ENCODE results near the gene CAV3. TPM values are rescaled to one million over a fixed set of nuclear protein-coding genes. Genes with fewer than 3 reads are reported as not detected.
A peak's percentile ranks its signal among the peaks of the same experiment; 100 is the strongest.

Gene CAV3
- total RNA-seq, 1 donor from 2014 or later: not detected

- DNase-seq (ENCODE audit: low read depth in 2 of 2): no peak
Measured at GRCh38 chr3:8734908-8735307, 1.3 kb downstream of the CAV3 start.

- DNase-seq (ENCODE audit: low read depth in 2 of 2): no peak
Measured at GRCh38 chr3:8736436-8736835, 2.8 kb downstream of the CAV3 start.

- no peak for DNase-seq (ENCODE audit: low read depth in 2 of 2)
Measured at GRCh38 chr3:8737301-8737700, 3.7 kb downstream of the CAV3 start.

- DNase-seq (ENCODE audit: low read depth in 2 of 2): no peak
Measured at GRCh38 chr3:8737823-8738222, 4.2 kb downstream of the CAV3 start.

- no peak for DNase-seq (ENCODE audit: low read depth in 2 of 2)
Measured at GRCh38 chr3:8738639-8739038, 5.0 kb downstream of the CAV3 start.

GRCh38 chr3:8739757-8740504 is 6.3 kb downstream of the CAV3 start:
- DNase-seq (ENCODE audit: low read depth in 2 of 2): peak in 1 of 2 donors; percentile 19

- DNase-seq (ENCODE audit: low read depth in 2 of 2): peak in 1 of 2 donors; percentile 64
Measured at GRCh38 chr3:8741581-8742261, 8.1 kb downstream of the CAV3 start.

GRCh38 chr3:8743021-8743601 is 9.5 kb downstream of the CAV3 start:
- no peak for DNase-seq (ENCODE audit: low read depth in 2 of 2)

- DNase-seq (ENCODE audit: low read depth in 2 of 2): no peak
Measured at GRCh38 chr3:8743911-8744310, 10.3 kb downstream of the CAV3 start.

GRCh38 chr3:8745619-8746370 is 12.2 kb downstream of the CAV3 start:
- DNase-seq (ENCODE audit: low read depth in 2 of 2): no peak

- DNase-seq (ENCODE audit: low read depth in 2 of 2): no peak
Measured at GRCh38 chr3:8746780-8747345, 13.3 kb downstream of the CAV3 start.

GRCh38 chr3:8749316-8749715 is 15.7 kb downstream of the CAV3 start:
- no peak for DNase-seq (ENCODE audit: low read depth in 2 of 2)

GRCh38 chr3:8752832-8753231 is 19.2 kb downstream of the CAV3 start:
- no peak for DNase-seq (ENCODE audit: low read depth in 2 of 2)

GRCh38 chr3:8755097-8755496 is 21.5 kb downstream of the CAV3 start:
- no peak for DNase-seq (ENCODE audit: low read depth in 2 of 2)

- no peak for DNase-seq (ENCODE audit: low read depth in 2 of 2)
Measured at GRCh38 chr3:8755564-8756237, 22.1 kb downstream of the CAV3 start.

- no peak for DNase-seq (ENCODE audit: low read depth in 2 of 2)
Measured at GRCh38 chr3:8756671-8757070, 23.1 kb downstream of the CAV3 start.

GRCh38 chr3:8757551-8758518 is 24.2 kb downstream of the CAV3 start:
- no peak for DNase-seq (ENCODE audit: low read depth in 2 of 2)

GRCh38 chr3:8759038-8759707 is 25.6 kb downstream of the CAV3 start:
- DNase-seq (ENCODE audit: low read depth in 2 of 2): no peak

- no peak for DNase-seq (ENCODE audit: low read depth in 2 of 2)
Measured at GRCh38 chr3:8760091-8760490, 26.5 kb downstream of the CAV3 start.
